ENCODE measurements around the gene NTHL1.

Gene NTHL1

GRCh38 chr16:2074071-2074470, 26.4 kb upstream of the NTHL1 start:
- no peak overlapping the region for H3K4me3 ChIP-seq (ENCODE audit: low read length)
- TF ChIP-seq CTCF (IDR thresholded peaks at IDR 0.05; ENCODE audit: insufficient read depth, low read depth, low read length, missing control alignments), result no peak
- no peak for DNase-seq (ENCODE audit: low read depth)

DNA sequence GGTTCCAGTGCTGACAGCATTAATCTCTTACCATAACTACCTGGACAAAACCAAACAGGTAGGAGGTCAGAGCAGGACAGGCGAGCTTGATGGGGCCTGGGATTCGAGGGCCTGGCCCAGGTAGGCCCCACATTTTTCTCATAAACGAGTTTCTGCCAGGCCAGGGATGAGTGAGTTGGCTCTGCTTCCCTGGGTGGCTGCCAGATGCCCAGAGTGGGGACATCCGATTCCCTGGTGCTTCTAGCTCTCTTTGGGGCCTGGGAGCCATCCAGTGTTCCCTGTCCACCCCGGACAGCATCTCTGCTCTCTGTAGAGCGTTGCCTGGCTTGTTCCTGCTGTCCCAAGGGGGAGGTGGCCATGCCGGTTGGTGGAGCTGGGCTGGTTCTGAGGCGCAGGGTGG, 25.3 kb upstream of the NTHL1 start:
- H3K4me3 ChIP-seq (ENCODE audit: low read length), result no peak overlapping the region
- DNase-seq (ENCODE audit: low read depth), result no peak

DNA sequence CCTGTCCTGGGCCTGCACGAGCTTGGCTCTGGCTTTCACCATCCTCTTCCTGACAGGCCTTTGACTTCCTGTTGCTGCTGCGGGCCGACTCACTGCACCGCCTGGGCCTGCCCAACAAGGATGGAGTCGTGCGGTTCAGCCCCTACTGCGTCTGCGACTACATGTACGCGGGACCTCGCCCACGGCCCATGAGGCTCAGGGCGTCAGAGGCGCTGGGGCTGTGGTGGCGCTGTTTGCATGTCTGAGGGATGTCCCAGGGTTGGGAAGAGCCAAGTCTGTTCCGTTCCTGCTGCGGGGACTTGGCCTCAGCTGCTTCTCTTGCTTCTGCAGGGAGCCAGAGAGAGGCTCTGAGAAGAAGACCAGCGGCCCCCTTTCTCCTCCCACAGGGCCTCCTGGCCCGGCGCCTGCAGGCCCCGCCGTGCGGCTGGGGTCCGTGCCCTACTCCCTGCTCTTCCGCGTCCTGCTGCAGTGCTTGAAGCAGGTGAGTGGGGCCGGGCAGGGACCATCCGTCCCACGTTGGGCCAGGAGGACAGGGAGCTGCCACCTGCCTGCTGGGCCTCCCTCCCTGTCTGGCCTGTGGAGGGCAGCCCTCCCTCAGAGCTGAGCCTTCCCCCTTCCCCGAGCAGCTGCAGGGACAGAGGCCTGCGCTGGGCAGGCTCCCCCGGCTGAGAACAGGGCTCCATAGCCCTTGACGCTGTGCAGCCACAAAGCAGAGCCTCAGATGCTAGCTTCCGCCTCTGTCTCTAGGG, 24.0 kb upstream of the NTHL1 start:
- H3K4me3 ChIP-seq (ENCODE audit: low read length), result no peak overlapping the region
- TF ChIP-seq CTCF (IDR thresholded peaks at IDR 0.05; ENCODE audit: insufficient read depth, low read depth, low read length, missing control alignments), result no peak
- DNase-seq (ENCODE audit: low read depth), result peak; percentile 87

More for the DNA sequence above, 25.3 kb upstream of the NTHL1 start:
- TF ChIP-seq CTCF (IDR thresholded peaks at IDR 0.05; ENCODE audit: insufficient read depth, low read depth, low read length, missing control alignments), result no peak

DNA sequence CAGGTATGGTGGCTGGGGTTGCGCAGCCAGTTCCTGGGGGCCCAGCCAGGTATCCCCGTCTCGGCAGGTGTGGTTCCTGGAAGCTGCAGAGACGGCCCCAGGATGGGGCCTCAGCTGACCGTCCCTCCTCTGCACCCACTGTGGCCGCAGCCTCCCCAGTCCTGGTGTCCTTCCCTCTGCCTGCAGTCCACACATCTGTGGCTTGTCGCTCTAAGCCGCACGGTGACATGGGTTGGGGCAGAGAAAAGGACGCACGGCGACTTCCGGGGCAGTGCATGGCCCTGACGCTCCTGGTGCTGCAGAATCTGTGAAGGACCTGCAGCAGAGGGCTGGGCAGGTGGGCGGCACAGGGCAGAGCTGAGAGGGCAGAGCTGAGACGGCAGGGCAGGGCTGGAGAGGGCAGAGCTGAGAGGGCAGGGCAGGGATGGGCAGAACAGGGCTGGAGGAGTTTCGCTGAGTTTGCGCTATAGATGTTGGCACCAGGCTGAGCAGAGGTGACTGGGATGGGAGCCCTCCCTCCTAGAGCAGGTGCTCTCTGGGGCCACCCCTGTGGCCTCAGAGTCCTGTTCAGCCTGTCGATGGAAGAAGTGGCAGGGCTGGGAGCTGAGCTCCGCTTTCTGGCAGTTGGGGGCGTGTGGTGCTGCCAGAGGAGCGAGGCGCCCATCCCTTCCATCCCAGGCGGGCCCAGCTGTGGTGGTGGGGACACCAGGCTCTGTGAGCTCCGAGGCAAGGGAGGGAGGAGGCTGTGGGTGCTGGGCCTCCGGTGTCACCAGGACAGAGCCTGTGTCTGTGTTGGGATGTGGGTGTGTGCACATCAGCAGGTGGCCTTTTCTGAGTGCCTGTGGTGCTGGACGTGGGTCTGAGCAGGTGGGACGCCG, 23.2 kb upstream of the NTHL1 start:
- no peak for DNase-seq (ENCODE audit: low read depth)
- TF ChIP-seq CTCF (IDR thresholded peaks at IDR 0.05; ENCODE audit: insufficient read depth, low read depth, low read length, missing control alignments), result no peak
- H3K4me3 ChIP-seq (ENCODE audit: low read length), result no peak overlapping the region

GRCh38 chr16:2066139-2066538, 18.5 kb upstream of the NTHL1 start:
- H3K4me3 ChIP-seq (ENCODE audit: low read length), result no peak overlapping the region
- TF ChIP-seq CTCF (IDR thresholded peaks at IDR 0.05; ENCODE audit: insufficient read depth, low read depth, low read length, missing control alignments), result no peak
- no peak for DNase-seq (ENCODE audit: low read depth)

GRCh38 chr16:2064368-2064945, 16.8 kb upstream of the NTHL1 start:
- TF ChIP-seq CTCF (IDR thresholded peaks at IDR 0.05; ENCODE audit: insufficient read depth, low read depth, low read length, missing control alignments), result no peak
- DNase-seq (ENCODE audit: low read depth), result no peak
- no peak overlapping the region for H3K4me3 ChIP-seq (ENCODE audit: low read length)

Measured in epithelial cell of esophagus (primary cell).